ENCODE data around the gene CD274. TPM values are rescaled to one million over a fixed set of nuclear protein-coding genes. Genes with fewer than 3 reads are reported as not detected.
"Not testable (repeated sequence)": the region's sequence is repeated elsewhere in the genome, so short reads cannot be mapped to it uniquely, and the experiment has no call there.

CD274 gene
- total RNA-seq, 1 experiment from 2014 or later, result 0.42 TPM

- TF ChIP-seq CBFB (CRISPR knock-in tag; IDR thresholded peaks at IDR 0.05; ENCODE audit: low read depth), result no peak
- no peak for TF ChIP-seq NR3C1 (CRISPR knock-in tag; conservative IDR thresholded peaks at IDR 0.05; ENCODE audit: low read depth)
- TF ChIP-seq ZNF219 (CRISPR knock-in tag; IDR thresholded peaks at IDR 0.05; ENCODE audit: borderline replicate concordance), result no peak
- TF ChIP-seq HMGA2 (CRISPR knock-in tag; IDR thresholded peaks at IDR 0.05), result no peak
- TF ChIP-seq GRHL2 (CRISPR knock-in tag; IDR thresholded peaks at IDR 0.05; ENCODE audit: insufficient replicate concordance, severe bottlenecking), result no peak
- TF ChIP-seq ZNF396 (CRISPR knock-in tag; IDR thresholded peaks at IDR 0.05; ENCODE audit: borderline replicate concordance), result no peak
- no peak for TF ChIP-seq ZNF317 (CRISPR knock-in tag; IDR thresholded peaks at IDR 0.05; ENCODE audit: borderline replicate concordance, low read depth)
- no peak for TF ChIP-seq ATF3 (CRISPR knock-in tag; conservative IDR thresholded peaks at IDR 0.05)
- TF ChIP-seq USF2 (CRISPR knock-in tag; IDR thresholded peaks at IDR 0.05), result no peak
- TF ChIP-seq FOXP1 (CRISPR knock-in tag; IDR thresholded peaks at IDR 0.05; ENCODE audit: borderline replicate concordance), result no peak
- no peak for TF ChIP-seq ETV6 (CRISPR knock-in tag; IDR thresholded peaks at IDR 0.05)
Observed at GRCh38 chr9:5470122-5470521, 19.8 kb downstream of the CD274 start (continued).

- ATAC-seq (no peak), DNase-seq (ENCODE audit: low spot score) (no peak)
- no peaks in the 10 kb centered on the region for H3K9me3 Mint-ChIP-seq
- H3K27ac Mint-ChIP-seq, result no peak overlapping the region
- peaks cover 15% of the 10 kb centered on the region for H3K27me3 Mint-ChIP-seq (ENCODE audit: low read depth)
- H3K4me1 Mint-ChIP-seq, result peaks cover 3% of the 10 kb centered on the region; the same call in 1 of the 2 replicates
- POLR2A ChIA-PET, result no interaction called here
- TF ChIP-seq NFYB (CRISPR knock-in tag; conservative IDR thresholded peaks at IDR 0.05; ENCODE audit: low read depth) (no peak), PREB (CRISPR knock-in tag; IDR thresholded peaks at IDR 0.05; ENCODE audit: borderline replicate concordance) (no peak), USF2 (CRISPR knock-in tag; IDR thresholded peaks at IDR 0.05) (no peak), JAZF1 (CRISPR knock-in tag; IDR thresholded peaks at IDR 0.05) (no peak), ZNF416 (CRISPR knock-in tag; IDR thresholded peaks at IDR 0.05) (no peak), CTCF (IDR thresholded peaks at IDR 0.05) (no peak), FOXP1 (CRISPR knock-in tag; IDR thresholded peaks at IDR 0.05; ENCODE audit: borderline replicate concordance) (no peak), ZNF396 (CRISPR knock-in tag; IDR thresholded peaks at IDR 0.05; ENCODE audit: borderline replicate concordance) (no peak), AFF4 (CRISPR knock-in tag; IDR thresholded peaks at IDR 0.05; ENCODE audit: borderline replicate concordance) (no peak)
- H3K36me3 Mint-ChIP-seq, result no peaks in the 10 kb centered on the region; the same call in 1 of the 2 replicates
- CTCF ChIA-PET, result no interaction called here
- no peak overlapping the region for H3K4me3 Mint-ChIP-seq
Observed at GRCh38 chr9:5470816-5471215, 20.5 kb downstream of the CD274 start.

GRCh38 chr9:5475611-5476010 lies 25.3 kb downstream of the CD274 start:
- peaks cover 26% of the 10 kb centered on the region for H3K9me3 Mint-ChIP-seq
- H3K27ac Mint-ChIP-seq; H3K4me1 Mint-ChIP-seq; H3K4me3 Mint-ChIP-seq; CTCF ChIA-PET; POLR2A ChIA-PET; H3K36me3 Mint-ChIP-seq; ATAC-seq; DNase-seq (ENCODE audit: low spot score): not testable (repeated sequence)
- H3K27me3 Mint-ChIP-seq (ENCODE audit: low read depth), result peaks cover 18% of the 10 kb centered on the region

Data from WTC11 (cell line).